DND-41 (cell line): ENCODE data around the gene PGAM4.

Source experiments
- ATAC-seq: fragments of 200-7000 bp; cut with Tn5 transposase; 3 replicates; pipeline ENCODE4 v1.9.1; 2021; ENCODE audit warnings: low read depth; ENCODE audit not compliant: insufficient read depth
- DNase-seq: peaks from one replicate; pipeline ENCODE4 v3.0.0-alpha.2; 2020
- H2AFZ ChIP-seq: 2 replicates; pipeline ENCODE4 v1.6.0; 2012; ENCODE audit warnings: low read depth, low read length
- H3K27ac ChIP-seq: 2 replicates; pipeline ENCODE4 v1.5.1; 2012; ENCODE audit warnings: low read length, inconsistent platforms
- H3K27me3 ChIP-seq: fragments of 200-600 bp; sonication (generic); 2 replicates; pipeline ENCODE4 v1.6.0; 2012; ENCODE audit warnings: low read length, mild to moderate bottlenecking, inconsistent platforms; ENCODE audit not compliant: insufficient read depth, poor library complexity
- H3K36me3 ChIP-seq: 2 replicates; pipeline ENCODE4 v1.5.1; 2012; ENCODE audit warnings: low read length, inconsistent platforms; ENCODE audit not compliant: insufficient read depth
- H3K4me1 ChIP-seq: 2 replicates; pipeline ENCODE4 v1.5.1; 2012; ENCODE audit warnings: mild to moderate bottlenecking, low read length; ENCODE audit not compliant: insufficient read depth
- H3K4me2 ChIP-seq: 2 replicates; pipeline ENCODE4 v1.6.0; 2012; ENCODE audit warnings: mild to moderate bottlenecking, moderate library complexity, low read length, inconsistent platforms; ENCODE audit not compliant: insufficient read depth
- H3K4me3 ChIP-seq, 2 experiments: fragments of 200-600 bp in 1 of 2; shearing (Covaris generic) in 1 of 2; 2 replicates each; pipeline ENCODE4 v1.5.1; 2012 to 2016; ENCODE audit warnings: inconsistent platforms in 2 of 2, low read length in 2 of 2, mild to moderate bottlenecking in 2 of 2, low read depth in 1 of 2, moderate library complexity in 1 of 2
- H3K79me2 ChIP-seq: 2 replicates; pipeline ENCODE4 v1.6.0; 2012; ENCODE audit warnings: low read length, inconsistent platforms; ENCODE audit not compliant: insufficient read depth
- H3K9ac ChIP-seq: 2 replicates; pipeline ENCODE4 v1.6.0; 2012; ENCODE audit warnings: low read depth, mild to moderate bottlenecking, inconsistent platforms, low read length, moderate library complexity
- H3K9me3 ChIP-seq: 2 replicates; pipeline ENCODE4 v1.5.1; 2012; ENCODE audit warnings: low read length, moderate library complexity, mild to moderate bottlenecking, inconsistent platforms; ENCODE audit not compliant: insufficient read depth, severe bottlenecking
- H4K20me1 ChIP-seq: 2 replicates; pipeline ENCODE4 v1.6.0; 2012; ENCODE audit warnings: low read length; ENCODE audit not compliant: insufficient read depth
- CTCF ChIP-seq: IDR thresholded peaks from 2 replicates; pipeline ENCODE4 v1.5.1; 2012; ENCODE audit warnings: borderline replicate concordance, low read length, moderate library complexity, mild to moderate bottlenecking; ENCODE audit not compliant: poor library complexity, severe bottlenecking; ENCODE audit errors: extremely low read depth
- EZH2 ChIP-seq: IDR thresholded peaks from 3 replicates; pipeline ENCODE4 v1.6.1; 2012; ENCODE audit warnings: borderline replicate concordance, low read depth, mild to moderate bottlenecking, moderate library complexity, low read length, inconsistent platforms; ENCODE audit not compliant: severe bottlenecking

Gene PGAM4

GRCh38 chrX:77918568-77918967 lies 50.9 kb downstream of the PGAM4 start:
- no peak overlapping the region for H3K27ac ChIP-seq
- peaks cover 16% of the 10 kb centered on the region; the same call in 1 of the 2 replicates for H3K4me1 ChIP-seq
- H3K79me2 ChIP-seq, result peaks cover 56% of the 10 kb centered on the region
- no peaks in the 10 kb centered on the region for H3K36me3 ChIP-seq
- H3K27me3 ChIP-seq, result no peaks in the 10 kb centered on the region
- no peak overlapping the region for H3K4me2 ChIP-seq
- TF ChIP-seq CTCF, result no peak
- TF ChIP-seq EZH2, result no peak
- ATAC-seq (no peak), DNase-seq (no peak)
- H3K9ac ChIP-seq, result no peak overlapping the region
- H3K9me3 ChIP-seq, result no peaks in the 10 kb centered on the region
- no peak overlapping the region for H2AFZ ChIP-seq
- H3K4me3 ChIP-seq, result no peak overlapping the region
- H4K20me1 ChIP-seq, result no peaks in the 10 kb centered on the region
